Measurements from ENCODE around the gene RELA. TPM values are rescaled to one million over a fixed set of nuclear protein-coding genes. Genes with fewer than 3 reads are reported as not detected.

RELA gene
- polyA plus RNA-seq, 2 of the 4 experiments (the other 2 are of a cell fraction), result 28.9 to 55.1 TPM

DNA sequence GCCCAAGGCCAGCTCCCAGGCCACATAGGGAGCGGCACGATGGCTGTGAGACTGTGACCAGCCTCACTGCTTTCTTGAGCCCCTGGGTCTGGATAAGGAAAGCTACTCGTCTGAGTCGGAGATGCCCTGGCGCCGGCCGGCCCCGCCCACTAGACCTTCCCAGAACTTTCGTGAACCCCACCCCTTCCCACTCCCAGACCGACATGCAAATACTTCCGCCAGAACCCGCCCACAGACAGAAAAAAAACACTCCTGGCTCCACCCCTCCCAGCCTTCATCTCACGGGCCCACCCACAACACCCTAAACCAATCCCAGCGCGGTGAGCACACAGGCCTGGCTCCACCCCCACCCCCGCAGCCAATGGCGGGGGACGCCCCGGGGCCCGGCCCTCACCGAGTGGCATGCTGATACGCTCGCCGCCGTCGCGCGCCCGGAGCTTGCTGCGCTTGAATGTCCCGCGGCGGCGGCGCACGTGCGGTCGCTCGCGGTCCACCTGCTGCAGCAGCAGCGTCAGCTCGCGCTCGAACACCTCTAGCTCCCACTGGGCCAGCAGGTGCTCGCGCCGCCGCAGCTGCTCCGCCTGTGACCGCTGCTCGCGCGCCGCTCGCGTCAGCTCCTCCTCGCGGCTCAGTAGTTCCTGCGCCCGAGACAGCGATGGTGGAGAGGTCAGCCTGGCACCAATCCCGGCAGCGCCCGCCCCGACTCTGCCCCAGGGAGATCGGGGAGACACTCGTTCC is 55.7 kb downstream of the RELA start:
- H3K4me2 ChIP-seq, result no peak overlapping the region
- DNase-seq (ENCODE audit: low read depth in 1 of 2, low spot score in 1 of 2), result peak; percentile 46 to 70
- CTCF ChIA-PET, result interaction anchor here (1.0 to 20.1 kb wide), 4 partner anchors 18 to 66 kb away, joined by 3 to 249 read pairs (median 4); partner anchors contain the start of gene KCNK7

DNA sequence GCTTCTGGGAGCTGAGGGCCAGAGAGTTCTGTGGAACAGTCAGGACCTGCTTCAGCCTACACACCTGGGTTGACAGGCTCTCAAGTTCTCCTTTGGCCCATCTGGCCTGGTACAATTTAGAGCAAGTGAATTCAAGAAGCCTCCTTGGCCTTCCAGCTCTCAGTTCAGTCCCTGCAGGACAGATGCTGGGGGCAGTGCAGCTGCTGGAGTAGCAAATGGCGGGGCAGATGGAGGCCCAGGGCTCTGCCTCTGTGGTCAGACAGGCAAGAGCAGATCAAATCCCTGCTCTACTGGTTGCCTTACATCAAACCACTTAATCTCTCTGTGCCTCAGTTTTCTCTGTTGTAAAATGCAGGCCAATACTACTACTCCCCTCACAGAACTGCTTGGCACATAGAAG is 58.5 kb downstream of the RELA start:
- FAIRE-seq (no peak), DNase-seq (ENCODE audit: low read depth in 1 of 2, low spot score in 1 of 2) (no peak), ATAC-seq (no peak)
- POLR2A ChIA-PET, result no interaction called here
- no peak overlapping the region for H3K4me3 ChIP-seq
- H3K4me2 ChIP-seq, result no peak overlapping the region
- no peak overlapping the region for H3K27ac ChIP-seq
- WGBS (ENCODE audit: missing lambda C conversion rate), result 92% methylated on average over 1 of the region's 1 CpG
- H3K4me1 ChIP-seq, result no peaks in the 10 kb centered on the region; the same call in 2 of the 3 replicates
- TF ChIP-seq PBX3 (IDR thresholded peaks at IDR 0.05) (no peak), ZNF302 (CRISPR knock-in tag; IDR thresholded peaks at IDR 0.05) (no peak), HOXA7 (CRISPR knock-in tag; IDR thresholded peaks at IDR 0.05) (no peak), MAFK (IDR thresholded peaks at IDR 0.05; ENCODE audit: partially characterized antibody) (no peak), CBX2 (IDR thresholded peaks at IDR 0.05; ENCODE audit: borderline replicate concordance, low read depth) (no peak), CHD4 (IDR thresholded peaks at IDR 0.05; ENCODE audit: borderline replicate concordance) (no peak), FOXS1 (CRISPR knock-in tag; IDR thresholded peaks at IDR 0.05) (no peak), RFX5 (IDR thresholded peaks at IDR 0.05) (no peak), CHD2 (IDR thresholded peaks at IDR 0.05; ENCODE audit: low read length, partially characterized antibody) (no peak)
- CTCF ChIA-PET, result interaction anchor here (0.8 to 20.1 kb wide), 8 partner anchors 13 to 73 kb away, joined by 3 to 249 read pairs (median 4); partner anchors contain the start of genes FAM89B and KCNK7
- H3K9me3 ChIP-seq, result no peaks in the 10 kb centered on the region

More for the DNA sequence above, 55.7 kb downstream of the RELA start:
- TF ChIP-seq JUNB (IDR thresholded peaks at IDR 0.05) (no peak), MAZ (IDR thresholded peaks at IDR 0.05; ENCODE audit: borderline replicate concordance, low read depth, low read length) (no peak), ATOH8 (CRISPR knock-in tag; IDR thresholded peaks at IDR 0.05; ENCODE audit: low read depth) (no peak), ZSCAN20 (CRISPR knock-in tag; IDR thresholded peaks at IDR 0.05) (no peak), RNF2 (IDR thresholded peaks at IDR 0.05; ENCODE audit: borderline replicate concordance, low read depth) (no peak), FOSL2 (IDR thresholded peaks at IDR 0.05) (no peak), FOSL2 (CRISPR knock-in tag; IDR thresholded peaks at IDR 0.05) (no peak), ELK1 (IDR thresholded peaks at IDR 0.05; ENCODE audit: low read depth, low read length) (no peak)
- TF ChIP-seq, protein P1, sequence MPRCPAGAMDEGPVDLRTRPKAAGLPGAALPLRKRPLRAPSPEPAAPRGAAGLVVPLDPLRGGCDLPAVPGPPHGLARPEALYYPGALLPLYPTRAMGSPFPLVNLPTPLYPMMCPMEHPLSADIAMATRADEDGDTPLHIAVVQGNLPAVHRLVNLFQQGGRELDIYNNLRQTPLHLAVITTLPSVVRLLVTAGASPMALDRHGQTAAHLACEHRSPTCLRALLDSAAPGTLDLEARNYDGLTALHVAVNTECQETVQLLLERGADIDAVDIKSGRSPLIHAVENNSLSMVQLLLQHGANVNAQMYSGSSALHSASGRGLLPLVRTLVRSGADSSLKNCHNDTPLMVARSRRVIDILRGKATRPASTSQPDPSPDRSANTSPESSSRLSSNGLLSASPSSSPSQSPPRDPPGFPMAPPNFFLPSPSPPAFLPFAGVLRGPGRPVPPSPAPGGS (IDR thresholded peaks at IDR 0.05), result no peak
- TF ChIP-seq, protein P2, sequence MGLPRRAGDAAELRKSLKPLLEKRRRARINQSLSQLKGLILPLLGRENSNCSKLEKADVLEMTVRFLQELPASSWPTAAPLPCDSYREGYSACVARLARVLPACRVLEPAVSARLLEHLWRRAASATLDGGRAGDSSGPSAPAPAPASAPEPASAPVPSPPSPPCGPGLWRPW (IDR thresholded peaks at IDR 0.05), result no peak
- peak in 1 of 2 experiments; percentile 85; a peak in 3 of 6 replicates for ATAC-seq
- Histone ChIP-seq H3K4me3 (no peak overlapping the region), H3K27ac (no peak overlapping the region), H3K4me1 (peaks cover 22% of the 10 kb centered on the region; the same call in 1 of the 3 replicates), H3K9me3 (no peaks in the 10 kb centered on the region)
- POLR2A ChIA-PET, result no interaction called here
- WGBS (ENCODE audit: missing lambda C conversion rate), result 94% methylated on average over 63 of the region's 67 CpGs
- FAIRE-seq, result no peak

Small RNA genes lying within 50 kb of the gene (small RNA-seq; reads per million reads assigned to genes)
- gene MIR4489 (0 reads per million in 6 experiments), gene MIR4690 (0 to 4.4 (median 1.3) reads per million in 6 experiments), gene RN7SL309P (0 reads per million in 6 experiments)

Other genes with a start within 250 kb of the RELA start
- 181 and 314 TPM in 2 replicates for gene NEAT1, start 240.1 kb downstream of the RELA start, polyA plus RNA-seq (2011; rRNA removed)
- 1,009 to 1,407 TPM (median 1,223 TPM) in 3 replicates for gene NEAT1, start 240.1 kb downstream of the RELA start, polyA plus RNA-seq (2017; fragmentation: RNase III; extraction: RNeasy Plus Mini Kit Qiagen cat#74134 plus additional on column Dnase treatment)
- gene MALAT1, start 163.9 kb downstream of the RELA start, polyA plus RNA-seq (2011; rRNA removed), result 1,041 and 1,340 TPM in 2 replicates
- 167 to 203 TPM (median 188 TPM) in 3 replicates for gene MALAT1, start 163.9 kb downstream of the RELA start, polyA plus RNA-seq (2017; fragmentation: RNase III; extraction: RNeasy Plus Mini Kit Qiagen cat#74134 plus additional on column Dnase treatment)
- 30.8 and 33.6 TPM in 2 replicates for gene SCYL1, start 137.8 kb downstream of the RELA start, polyA plus RNA-seq (2011; rRNA removed)
- gene SCYL1, start 137.8 kb downstream of the RELA start, polyA plus RNA-seq (2017; fragmentation: RNase III; extraction: RNeasy Plus Mini Kit Qiagen cat#74134 plus additional on column Dnase treatment), result 41.8 to 46.8 TPM (median 45.9 TPM) in 3 replicates
- gene LTBP3, start 104.6 kb downstream of the RELA start, polyA plus RNA-seq (2011; rRNA removed), result 28.6 and 39.9 TPM in 2 replicates
- 107 to 134 TPM (median 123 TPM) in 3 replicates for gene LTBP3, start 104.6 kb downstream of the RELA start, polyA plus RNA-seq (2017; fragmentation: RNase III; extraction: RNeasy Plus Mini Kit Qiagen cat#74134 plus additional on column Dnase treatment)
- gene ZNRD2, start 92.4 kb downstream of the RELA start, polyA plus RNA-seq (2011; rRNA removed), result 28.2 and 32.3 TPM in 2 replicates
- gene ZNRD2, start 92.4 kb downstream of the RELA start, polyA plus RNA-seq (2017; fragmentation: RNase III; extraction: RNeasy Plus Mini Kit Qiagen cat#74134 plus additional on column Dnase treatment), result 66.1 to 68.2 TPM (median 68.1 TPM) in 3 replicates
- 13.5 and 16.9 TPM in 2 replicates for gene FAM89B, start 90.4 kb downstream of the RELA start, polyA plus RNA-seq (2011; rRNA removed)
- 18.6 to 23.9 TPM (median 23.1 TPM) in 3 replicates for gene FAM89B, start 90.4 kb downstream of the RELA start, polyA plus RNA-seq (2017; fragmentation: RNase III; extraction: RNeasy Plus Mini Kit Qiagen cat#74134 plus additional on column Dnase treatment)
- 11.6 and 13.8 TPM in 2 replicates for gene EHBP1L1, start 86.9 kb downstream of the RELA start, polyA plus RNA-seq (2011; rRNA removed)
- 39.8 to 46.0 TPM (median 43.8 TPM) in 3 replicates for gene EHBP1L1, start 86.9 kb downstream of the RELA start, polyA plus RNA-seq (2017; fragmentation: RNase III; extraction: RNeasy Plus Mini Kit Qiagen cat#74134 plus additional on column Dnase treatment)
- 0.11 and 0.13 TPM in 2 replicates for gene KCNK7, start 67.1 kb downstream of the RELA start, polyA plus RNA-seq (2011; rRNA removed)
- gene KCNK7, start 67.1 kb downstream of the RELA start, polyA plus RNA-seq (2017; fragmentation: RNase III; extraction: RNeasy Plus Mini Kit Qiagen cat#74134 plus additional on column Dnase treatment), result 0.49 to 0.50 TPM (median 0.50 TPM) in 3 replicates
- gene MAP3K11, start 48.7 kb downstream of the RELA start, polyA plus RNA-seq (2011; rRNA removed), result 16.7 and 18.1 TPM in 2 replicates
- gene MAP3K11, start 48.7 kb downstream of the RELA start, polyA plus RNA-seq (2017; fragmentation: RNase III; extraction: RNeasy Plus Mini Kit Qiagen cat#74134 plus additional on column Dnase treatment), result 30.9 to 34.9 TPM (median 34.5 TPM) in 3 replicates
- gene PCNX3, start 47.1 kb downstream of the RELA start, polyA plus RNA-seq (2011; rRNA removed), result 14.2 and 17.2 TPM in 2 replicates
- 26.6 to 30.8 TPM (median 29.7 TPM) in 3 replicates for gene PCNX3, start 47.1 kb downstream of the RELA start, polyA plus RNA-seq (2017; fragmentation: RNase III; extraction: RNeasy Plus Mini Kit Qiagen cat#74134 plus additional on column Dnase treatment)
- gene SIPA1, start 24.8 kb downstream of the RELA start, polyA plus RNA-seq (2011; rRNA removed), result 9.9 and 10.4 TPM in 2 replicates
- gene SIPA1, start 24.8 kb downstream of the RELA start, polyA plus RNA-seq (2017; fragmentation: RNase III; extraction: RNeasy Plus Mini Kit Qiagen cat#74134 plus additional on column Dnase treatment), result 16.9 to 21.3 TPM (median 17.4 TPM) in 3 replicates
- 25.8 and 34.6 TPM in 2 replicates for gene KAT5, start 49.3 kb upstream of the RELA start, polyA plus RNA-seq (2011; rRNA removed)
- 39.8 to 44.7 TPM (median 41.2 TPM) in 3 replicates for gene KAT5, start 49.3 kb upstream of the RELA start, polyA plus RNA-seq (2017; fragmentation: RNase III; extraction: RNeasy Plus Mini Kit Qiagen cat#74134 plus additional on column Dnase treatment)
- gene RNASEH2C, start 57.9 kb upstream of the RELA start, polyA plus RNA-seq (2011; rRNA removed), result 15.1 and 15.8 TPM in 2 replicates
- 36.4 to 39.3 TPM (median 36.9 TPM) in 3 replicates for gene RNASEH2C, start 57.9 kb upstream of the RELA start, polyA plus RNA-seq (2017; fragmentation: RNase III; extraction: RNeasy Plus Mini Kit Qiagen cat#74134 plus additional on column Dnase treatment)
- gene AP5B1, start 118.1 kb upstream of the RELA start, polyA plus RNA-seq (2011; rRNA removed), result 5.2 and 5.8 TPM in 2 replicates
- 9.0 to 10.2 TPM (median 9.2 TPM) in 3 replicates for gene AP5B1, start 118.1 kb upstream of the RELA start, polyA plus RNA-seq (2017; fragmentation: RNase III; extraction: RNeasy Plus Mini Kit Qiagen cat#74134 plus additional on column Dnase treatment)
- gene OVOL1, start 124.1 kb upstream of the RELA start, polyA plus RNA-seq (2011; rRNA removed), result not detected in 2 replicates
- not detected in 3 replicates for gene OVOL1, start 124.1 kb upstream of the RELA start, polyA plus RNA-seq (2017; fragmentation: RNase III; extraction: RNeasy Plus Mini Kit Qiagen cat#74134 plus additional on column Dnase treatment)
- not detected in 2 replicates for gene SNX32, start 171.0 kb upstream of the RELA start, polyA plus RNA-seq (2011; rRNA removed)
- gene SNX32, start 171.0 kb upstream of the RELA start, polyA plus RNA-seq (2017; fragmentation: RNase III; extraction: RNeasy Plus Mini Kit Qiagen cat#74134 plus additional on column Dnase treatment), result 0.04 to 0.08 TPM (median 0.05 TPM) in 3 replicates
- gene CFL1, start 195.3 kb upstream of the RELA start, polyA plus RNA-seq (2011; rRNA removed), result 1,346 and 1,591 TPM in 2 replicates
- 1,780 to 1,825 TPM (median 1,795 TPM) in 3 replicates for gene CFL1, start 195.3 kb upstream of the RELA start, polyA plus RNA-seq (2017; fragmentation: RNase III; extraction: RNeasy Plus Mini Kit Qiagen cat#74134 plus additional on column Dnase treatment)
- 27.8 and 30.5 TPM in 2 replicates for gene MUS81, start 197.5 kb upstream of the RELA start, polyA plus RNA-seq (2011; rRNA removed)
- 33.4 to 34.9 TPM (median 34.2 TPM) in 3 replicates for gene MUS81, start 197.5 kb upstream of the RELA start, polyA plus RNA-seq (2017; fragmentation: RNase III; extraction: RNeasy Plus Mini Kit Qiagen cat#74134 plus additional on column Dnase treatment)
- 0.89 and 1.3 TPM in 2 replicates for gene EFEMP2, start 209.9 kb upstream of the RELA start, polyA plus RNA-seq (2011; rRNA removed)
- gene EFEMP2, start 209.9 kb upstream of the RELA start, polyA plus RNA-seq (2017; fragmentation: RNase III; extraction: RNeasy Plus Mini Kit Qiagen cat#74134 plus additional on column Dnase treatment), result 0.98 to 1.5 TPM (median 1.4 TPM) in 3 replicates
- gene CTSW, start 216.9 kb upstream of the RELA start, polyA plus RNA-seq (2011; rRNA removed), result not detected in 2 replicates
- gene CTSW, start 216.9 kb upstream of the RELA start, polyA plus RNA-seq (2017; fragmentation: RNase III; extraction: RNeasy Plus Mini Kit Qiagen cat#74134 plus additional on column Dnase treatment), result not detected in 3 replicates
- 72.2 and 83.0 TPM in 2 replicates for gene FIBP, start 225.6 kb upstream of the RELA start, polyA plus RNA-seq (2011; rRNA removed)
- gene FIBP, start 225.6 kb upstream of the RELA start, polyA plus RNA-seq (2017; fragmentation: RNase III; extraction: RNeasy Plus Mini Kit Qiagen cat#74134 plus additional on column Dnase treatment), result 60.4 to 66.2 TPM (median 65.3 TPM) in 3 replicates
- gene CCDC85B, start 227.8 kb upstream of the RELA start, polyA plus RNA-seq (2011; rRNA removed), result 5.4 and 7.3 TPM in 2 replicates
- 24.3 to 35.2 TPM (median 27.5 TPM) in 3 replicates for gene CCDC85B, start 227.8 kb upstream of the RELA start, polyA plus RNA-seq (2017; fragmentation: RNase III; extraction: RNeasy Plus Mini Kit Qiagen cat#74134 plus additional on column Dnase treatment)
- 6.7 and 9.6 TPM in 2 replicates for gene FOSL1, start 237.5 kb upstream of the RELA start, polyA plus RNA-seq (2011; rRNA removed)
- gene FOSL1, start 237.5 kb upstream of the RELA start, polyA plus RNA-seq (2017; fragmentation: RNase III; extraction: RNeasy Plus Mini Kit Qiagen cat#74134 plus additional on column Dnase treatment), result 24.1 to 55.8 TPM (median 24.1 TPM) in 3 replicates